Measurements from ENCODE around the gene SOWAHB.

SOWAHB gene

DNA sequence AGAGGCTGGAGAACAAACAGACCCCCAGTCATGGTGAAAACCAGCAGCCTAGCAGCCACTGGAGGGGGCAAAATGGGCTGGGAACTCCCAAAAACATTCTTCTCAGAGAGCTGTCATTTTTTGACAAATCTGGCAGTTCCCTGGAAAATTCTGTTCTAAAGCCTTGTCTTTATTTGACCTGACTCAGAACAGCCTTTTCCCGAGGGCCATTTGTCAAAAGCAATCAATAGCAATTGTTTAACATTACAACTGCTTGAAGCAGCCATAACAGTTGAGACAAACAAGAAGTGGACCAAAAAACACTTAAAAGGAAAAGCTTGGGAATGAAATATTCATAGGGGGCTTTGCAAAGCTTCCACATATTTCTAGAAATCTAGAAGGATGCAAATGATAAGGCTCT, 39.6 kb downstream of the SOWAHB start:
- H3K4me3 ChIP-seq (ENCODE audit: low read depth in 1 of 2, low read length in 1 of 2): no peak overlapping the region
- H3K27ac ChIP-seq: no peak overlapping the region
- H3K4me1 ChIP-seq (ENCODE audit: control insufficient read depth in 1 of 2, insufficient read depth in 1 of 2, low read depth in 1 of 2, low read length in 1 of 2): no peaks in the 10 kb centered on the region
- H3K27me3 ChIP-seq: no peaks in the 10 kb centered on the region
- no peaks in the 10 kb centered on the region for H3K9me3 ChIP-seq
- TF ChIP-seq, protein P1, sequence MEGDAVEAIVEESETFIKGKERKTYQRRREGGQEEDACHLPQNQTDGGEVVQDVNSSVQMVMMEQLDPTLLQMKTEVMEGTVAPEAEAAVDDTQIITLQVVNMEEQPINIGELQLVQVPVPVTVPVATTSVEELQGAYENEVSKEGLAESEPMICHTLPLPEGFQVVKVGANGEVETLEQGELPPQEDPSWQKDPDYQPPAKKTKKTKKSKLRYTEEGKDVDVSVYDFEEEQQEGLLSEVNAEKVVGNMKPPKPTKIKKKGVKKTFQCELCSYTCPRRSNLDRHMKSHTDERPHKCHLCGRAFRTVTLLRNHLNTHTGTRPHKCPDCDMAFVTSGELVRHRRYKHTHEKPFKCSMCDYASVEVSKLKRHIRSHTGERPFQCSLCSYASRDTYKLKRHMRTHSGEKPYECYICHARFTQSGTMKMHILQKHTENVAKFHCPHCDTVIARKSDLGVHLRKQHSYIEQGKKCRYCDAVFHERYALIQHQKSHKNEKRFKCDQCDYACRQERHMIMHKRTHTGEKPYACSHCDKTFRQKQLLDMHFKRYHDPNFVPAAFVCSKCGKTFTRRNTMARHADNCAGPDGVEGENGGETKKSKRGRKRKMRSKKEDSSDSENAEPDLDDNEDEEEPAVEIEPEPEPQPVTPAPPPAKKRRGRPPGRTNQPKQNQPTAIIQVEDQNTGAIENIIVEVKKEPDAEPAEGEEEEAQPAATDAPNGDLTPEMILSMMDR (IDR thresholded peaks at IDR 0.05): no peak
- no peaks in the 10 kb centered on the region for H3K36me3 ChIP-seq

DNA sequence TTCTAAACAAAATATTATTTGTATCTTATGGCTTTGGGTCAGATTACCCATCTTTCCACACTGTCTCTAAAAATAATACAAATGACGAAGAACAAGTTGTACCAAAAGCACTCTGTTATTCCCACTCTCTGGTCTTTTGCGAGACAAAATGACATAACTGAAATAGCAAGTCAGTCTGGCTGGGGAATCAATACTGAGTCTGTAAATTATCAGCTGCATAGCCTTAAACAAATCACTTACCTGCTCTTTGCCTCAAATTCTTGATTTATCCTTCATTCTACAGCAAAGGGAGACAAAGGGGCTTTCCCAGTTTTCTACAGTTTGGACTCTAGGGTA, 40.9 kb downstream of the SOWAHB start:
- Histone ChIP-seq H3K36me3 (no peaks in the 10 kb centered on the region), H3K9me3 (no peaks in the 10 kb centered on the region), H3K4me1 (ENCODE audit: control insufficient read depth in 1 of 2, insufficient read depth in 1 of 2, low read depth in 1 of 2, low read length in 1 of 2) (no peaks in the 10 kb centered on the region), H3K4me3 (ENCODE audit: low read depth in 1 of 2, low read length in 1 of 2) (no peak overlapping the region), H3K27me3 (no peaks in the 10 kb centered on the region), H3K27ac (no peak overlapping the region)
- TF ChIP-seq, protein P1 (IDR thresholded peaks at IDR 0.05): no peak

DNA sequence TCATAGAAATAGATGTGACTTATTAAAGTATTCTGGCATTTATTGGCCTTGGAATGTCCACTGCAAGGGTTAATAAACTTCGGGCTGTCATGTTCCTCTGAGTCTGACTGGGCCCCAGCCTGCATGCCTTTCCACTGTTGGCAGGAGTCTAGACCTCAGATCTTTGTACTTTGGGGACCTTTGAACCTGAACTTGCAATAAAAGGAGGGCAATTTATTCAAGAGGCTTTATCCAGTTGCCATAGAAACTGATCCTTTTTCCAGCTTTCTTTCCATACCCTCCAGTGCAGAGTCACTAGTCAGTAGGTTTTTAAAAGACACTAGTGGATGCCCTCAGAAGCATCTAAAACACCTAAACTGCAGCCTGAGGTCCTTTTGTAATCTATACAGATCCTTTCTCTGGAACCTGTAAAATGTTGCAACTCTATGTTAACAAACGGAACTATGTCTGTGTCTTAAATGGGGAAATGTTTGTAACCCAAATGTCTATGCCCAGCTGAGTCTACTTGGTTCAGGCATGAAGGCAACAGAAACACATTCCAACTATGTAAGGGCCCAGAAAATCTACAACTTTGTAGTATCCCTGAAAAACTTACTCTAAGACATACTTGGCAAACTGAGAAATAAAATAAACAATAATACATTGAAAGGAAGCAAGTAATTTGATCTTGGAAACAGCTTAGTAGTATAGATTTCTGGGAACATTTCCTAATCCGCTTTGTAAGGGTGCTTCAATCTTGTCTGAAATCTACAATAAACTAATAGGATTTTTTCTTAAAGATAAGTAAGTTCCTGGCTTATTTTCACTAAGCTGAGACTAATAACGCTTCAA, 41.5 kb downstream of the SOWAHB start:
- H3K9me3 ChIP-seq: no peaks in the 10 kb centered on the region
- no peaks in the 10 kb centered on the region for H3K36me3 ChIP-seq
- TF ChIP-seq, protein P1 (IDR thresholded peaks at IDR 0.05): no peak
- H3K4me1 ChIP-seq (ENCODE audit: control insufficient read depth in 1 of 2, insufficient read depth in 1 of 2, low read depth in 1 of 2, low read length in 1 of 2): no peaks in the 10 kb centered on the region
- H3K27ac ChIP-seq: no peak overlapping the region
- H3K4me3 ChIP-seq (ENCODE audit: low read depth in 1 of 2, low read length in 1 of 2): no peak overlapping the region
- H3K27me3 ChIP-seq: no peaks in the 10 kb centered on the region

DNA sequence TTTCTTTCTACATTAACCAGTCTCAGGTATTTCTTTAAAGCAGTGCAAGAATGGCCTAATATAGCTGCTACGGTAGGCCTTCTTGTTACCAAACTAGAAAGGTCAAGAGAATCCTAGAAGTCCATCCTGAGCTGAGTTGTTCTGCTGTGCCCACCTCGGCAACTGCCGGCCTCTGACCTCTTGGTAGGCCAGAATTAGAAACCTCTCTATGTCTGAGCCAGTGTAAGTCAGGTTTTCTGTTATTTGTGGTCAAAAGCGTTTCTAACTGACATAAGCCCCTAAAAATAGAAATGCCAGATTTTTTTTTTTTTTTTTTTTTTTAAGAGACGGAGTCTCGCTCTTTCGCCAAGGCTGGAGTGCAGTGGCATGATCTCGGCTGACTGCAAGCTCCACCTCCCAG, 43.1 kb downstream of the SOWAHB start:
- H3K27ac ChIP-seq: no peak overlapping the region
- TF ChIP-seq, protein P1 (IDR thresholded peaks at IDR 0.05): no peak
- H3K36me3 ChIP-seq: no peaks in the 10 kb centered on the region
- no peaks in the 10 kb centered on the region for H3K4me1 ChIP-seq (ENCODE audit: control insufficient read depth in 1 of 2, insufficient read depth in 1 of 2, low read depth in 1 of 2, low read length in 1 of 2)
- H3K27me3 ChIP-seq: no peaks in the 10 kb centered on the region
- no peaks in the 10 kb centered on the region for H3K9me3 ChIP-seq
- no peak overlapping the region for H3K4me3 ChIP-seq (ENCODE audit: low read depth in 1 of 2, low read length in 1 of 2)

DNA sequence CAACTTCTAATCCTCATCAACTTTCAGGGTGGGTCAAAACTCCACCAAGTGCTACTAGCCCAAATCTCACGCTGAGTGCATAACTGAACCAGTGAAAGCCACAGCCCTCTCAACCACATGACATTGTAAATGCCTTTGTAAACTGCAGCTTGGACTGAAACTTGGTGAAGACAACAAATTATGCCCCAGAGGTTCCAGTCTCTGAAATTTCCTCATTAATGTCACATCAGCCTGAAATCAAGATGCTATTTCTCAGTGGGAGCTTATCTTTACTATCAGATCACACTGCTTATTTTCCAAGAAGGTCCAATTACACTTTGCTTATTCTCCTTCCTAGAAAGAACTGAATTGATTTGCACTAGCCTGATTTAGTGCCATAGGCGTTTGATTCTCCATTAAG, 46.6 kb downstream of the SOWAHB start:
- no peaks in the 10 kb centered on the region for H3K9me3 ChIP-seq
- H3K4me3 ChIP-seq (ENCODE audit: low read depth in 1 of 2, low read length in 1 of 2): no peak overlapping the region
- TF ChIP-seq, protein P1 (IDR thresholded peaks at IDR 0.05): no peak
- no peaks in the 10 kb centered on the region for H3K4me1 ChIP-seq (ENCODE audit: control insufficient read depth in 1 of 2, insufficient read depth in 1 of 2, low read depth in 1 of 2, low read length in 1 of 2)
- no peak overlapping the region for H3K27ac ChIP-seq
- no peaks in the 10 kb centered on the region for H3K27me3 ChIP-seq
- no peaks in the 10 kb centered on the region for H3K36me3 ChIP-seq
